OCI-LY3 (cell line): ENCODE data around the gene MSS51.

Source experiments
- CTCF ChIP-seq: fragments of 200-600, 300-600 bp; sonication (generic); IDR thresholded peaks from 2 replicates; pipeline ENCODE4 v1.5.1; 2014; ENCODE audit warnings: antibody characterized with exemption, low read length, low read depth
- EZH2phosphoT487 ChIP-seq: fragments of 200-600 bp; shearing (Covaris generic); IDR thresholded peaks from 2 replicates; pipeline ENCODE4 v1.6.1; 2018; ENCODE audit warnings: antibody characterized with exemption, mixed run types, low read depth

DNA sequence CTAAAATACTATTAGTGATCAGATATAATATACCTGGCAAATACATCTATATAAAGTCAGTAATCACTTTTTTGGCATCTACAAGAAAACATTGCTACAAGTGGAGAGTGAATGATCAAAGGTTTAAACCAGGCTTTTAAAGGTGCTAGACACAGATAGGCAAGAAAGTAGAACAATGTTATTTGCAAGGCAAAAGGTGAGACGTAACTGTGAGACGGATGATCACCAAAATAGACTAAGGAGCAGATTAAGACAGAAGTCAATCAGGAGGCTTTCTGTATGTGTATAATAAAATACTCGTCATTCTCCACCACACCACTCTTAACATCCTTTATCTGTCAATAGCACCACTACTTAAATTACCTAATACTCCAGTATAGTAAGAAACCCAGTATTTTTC is 27.8 kb downstream of the MSS51 start:
- TF ChIP-seq CTCF (no peak), EZH2phosphoT487 (no peak)
